H54 (cell line): ENCODE measurements around the gene BCL2L11.

ENCODE experiments used
- DNase-seq: peaks from one replicate; pipeline ENCODE4 v3.0.0; 2011; ENCODE audit warnings: low spot score, mixed read lengths; ENCODE audit not compliant: insufficient read length
- FAIRE-seq: peaks from 3 replicates; lab custom pipeline; 2011; peaks lifted over from hg19 to GRCh38; lab: Jason Lieb, UNC
- POLR2A ChIP-seq: IDR thresholded peaks from 2 replicates; pipeline ENCODE4 v1.6.1; 2011; ENCODE audit warnings: low read depth, mild to moderate bottlenecking, low read length

Gene BCL2L11

GRCh38 chr2:111108745-111109271 is 11.9 kb upstream of the BCL2L11 start:
- FAIRE-seq = no peak
- no peak for TF ChIP-seq POLR2A
- no peak for DNase-seq

GRCh38 chr2:111111101-111111755 is 9.5 kb upstream of the BCL2L11 start:
- FAIRE-seq (no peak), DNase-seq (no peak)
- TF ChIP-seq POLR2A = no peak

- DNase-seq (no peak), FAIRE-seq (no peak)
- no peak for TF ChIP-seq POLR2A
Observed at GRCh38 chr2:111113838-111114237, 6.9 kb upstream of the BCL2L11 start.

GRCh38 chr2:111116011-111116746 is 4.5 kb upstream of the BCL2L11 start:
- TF ChIP-seq POLR2A = no peak
- DNase-seq (no peak), FAIRE-seq (no peak)

DNA sequence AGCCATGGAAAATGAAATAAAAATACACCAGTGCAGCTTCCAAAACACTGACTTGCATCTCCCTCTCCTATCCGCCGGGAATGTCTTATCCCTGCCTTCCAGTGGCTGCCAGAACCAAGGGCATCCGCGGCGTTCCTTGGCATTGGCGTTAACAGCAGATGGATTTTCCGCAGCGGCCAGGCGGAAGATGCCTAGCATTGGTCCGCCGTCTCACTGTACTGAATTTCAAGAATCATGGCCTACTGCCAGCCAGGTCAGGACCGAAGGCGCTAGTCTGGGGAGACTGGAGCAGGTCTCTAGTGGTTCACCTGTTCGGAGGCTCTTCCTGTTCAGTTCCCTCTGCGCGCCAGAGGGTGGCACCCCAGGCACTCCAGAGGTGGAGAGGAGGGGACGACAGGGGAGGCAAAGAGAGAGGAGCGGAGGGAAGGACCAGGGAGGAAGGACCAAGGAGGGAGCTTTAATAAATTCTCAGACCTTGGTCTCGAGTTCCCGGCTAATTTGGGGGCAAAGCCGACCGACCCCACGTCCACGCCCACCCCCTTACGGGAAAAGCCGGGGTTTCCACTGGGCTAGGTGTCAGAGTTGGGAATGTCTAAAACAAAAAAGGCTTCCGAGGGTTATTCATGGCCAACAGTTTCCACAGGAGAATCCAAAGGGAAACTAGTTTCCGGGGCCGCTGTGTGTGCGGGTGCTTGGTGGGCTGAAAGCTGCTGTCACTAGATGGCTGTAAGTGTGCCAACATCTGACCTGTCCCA is 3.7 kb upstream of the BCL2L11 start:
- DNase-seq = peak; percentile 89
- FAIRE-seq = peak; percentile 36
- TF ChIP-seq POLR2A = no peak

GRCh38 chr2:111117598-111118480 is 2.9 kb upstream of the BCL2L11 start:
- FAIRE-seq (peak; percentile 57), DNase-seq (peak; percentile 79)
- TF ChIP-seq POLR2A = no peak

DNA sequence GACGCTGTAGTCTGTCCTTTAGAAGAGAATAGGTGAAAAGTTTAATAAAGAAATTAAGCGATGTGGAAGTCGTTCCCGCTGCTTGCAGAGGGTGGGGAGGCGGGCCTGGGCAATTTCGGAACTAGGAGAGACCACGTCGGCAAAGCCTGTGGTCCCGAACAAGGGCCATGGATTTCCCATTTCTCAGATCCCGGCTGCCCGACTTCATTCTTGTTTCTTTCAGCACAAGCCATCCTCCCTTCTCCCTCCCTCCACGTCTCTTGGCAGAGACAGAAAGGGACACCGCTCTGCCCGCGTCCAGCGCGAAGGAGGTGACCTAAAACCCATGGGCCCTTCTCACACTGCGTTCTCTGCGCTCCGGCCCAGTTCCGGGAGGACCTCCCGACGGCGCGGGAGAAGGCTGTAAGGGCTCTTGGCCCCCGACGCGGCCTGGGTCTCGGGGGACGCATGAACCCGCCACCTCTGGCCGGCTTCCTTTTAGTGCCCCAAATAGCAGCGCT is 2.2 kb upstream of the BCL2L11 start:
- no peak for TF ChIP-seq POLR2A
- DNase-seq = no peak
- FAIRE-seq = no peak

DNA sequence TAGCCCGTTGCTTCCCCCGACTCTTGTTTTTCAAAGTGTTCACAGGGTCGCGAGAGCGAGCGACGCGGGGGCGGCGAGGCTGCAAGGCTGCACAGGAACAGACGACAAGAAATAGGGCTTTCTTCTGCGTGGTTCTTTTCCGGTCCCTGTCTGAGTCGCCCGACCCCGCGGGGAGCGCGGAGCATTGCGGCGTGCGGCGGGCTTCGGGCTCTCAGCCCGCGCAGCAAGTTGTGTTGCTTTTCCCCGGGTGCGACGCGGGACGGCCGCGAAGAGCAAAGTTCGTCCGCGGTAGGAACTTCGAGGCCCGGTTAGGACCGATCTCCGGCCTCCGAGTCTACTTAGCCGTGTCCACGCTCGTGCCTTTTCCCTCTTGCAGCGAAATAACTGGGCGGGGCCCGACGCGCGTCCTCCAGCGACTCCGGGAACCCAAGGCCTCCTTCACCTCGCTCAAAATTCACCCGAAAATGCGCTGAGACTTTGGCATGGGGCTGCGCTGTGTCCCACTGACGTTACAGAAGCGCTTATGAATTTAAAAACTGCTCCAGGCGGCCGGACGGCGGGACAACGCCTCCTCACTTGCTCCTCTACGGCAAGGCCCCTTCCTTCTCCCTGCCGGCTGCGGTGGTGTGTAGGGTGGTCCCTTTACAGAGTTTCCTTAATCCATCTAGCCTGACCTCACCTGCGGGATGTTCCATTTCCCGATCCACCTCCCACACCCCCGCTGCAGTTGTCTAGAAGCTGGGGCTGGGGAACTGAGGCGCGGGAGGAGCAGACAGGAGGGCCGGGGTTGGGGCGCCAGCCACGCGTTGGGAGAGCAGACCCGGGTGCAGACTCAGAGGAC is 1.5 kb upstream of the BCL2L11 start:
- no peak for FAIRE-seq
- TF ChIP-seq POLR2A = no peak
- no peak for DNase-seq

- FAIRE-seq (no peak), DNase-seq (no peak)
- no peak for TF ChIP-seq POLR2A
Observed at GRCh38 chr2:111119822-111120252, 877 bp upstream of the BCL2L11 start.

GRCh38 chr2:111121028-111121827 is 514 bp downstream of the BCL2L11 start:
- FAIRE-seq (no peak), DNase-seq (peak; percentile 43)
- TF ChIP-seq POLR2A = no peak
